ENCODE results near the gene TCERG1L. TPM values are rescaled to one million over a fixed set of nuclear protein-coding genes. Genes with fewer than 3 reads are reported as not detected.

The TCERG1L gene
- total RNA-seq, 2 experiments from 2014 or later: not detected

DNA sequence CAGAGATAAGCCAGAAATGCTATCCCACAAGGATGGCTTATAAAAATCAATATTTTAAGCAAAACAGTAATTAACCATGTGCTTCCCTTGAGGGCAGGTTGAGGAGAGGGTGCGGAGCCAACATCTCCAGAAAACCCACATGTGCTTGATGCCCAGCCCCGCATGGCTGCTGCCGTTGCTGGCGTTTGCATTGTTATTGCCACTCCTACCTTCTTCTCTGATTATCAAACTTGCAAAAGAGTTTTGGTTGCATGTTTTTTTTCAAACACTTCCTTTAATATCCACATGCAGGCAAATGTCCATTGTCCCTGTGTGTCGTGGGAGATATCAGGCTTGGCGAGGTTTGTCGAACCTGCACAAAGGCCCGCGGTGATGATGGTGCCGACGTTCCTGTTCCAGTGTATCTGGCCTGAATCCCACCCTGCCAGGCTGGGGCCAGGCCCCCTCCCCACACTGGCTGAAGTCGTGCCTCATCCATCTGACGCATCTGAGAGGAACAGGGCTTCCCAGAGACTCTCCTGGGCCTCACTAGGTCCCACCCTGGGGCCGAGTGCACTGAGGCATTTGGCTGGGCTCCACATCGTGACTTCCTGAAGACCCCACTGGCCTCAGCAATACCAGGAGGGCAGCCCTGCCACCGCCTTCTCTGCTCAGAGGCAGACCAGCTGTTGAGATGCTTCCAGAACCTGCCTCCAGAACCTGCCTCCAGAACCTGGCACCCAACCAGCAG lies 40.9 kb downstream of the TCERG1L start:
- Mint-ChIP-seq H3K27ac (no peak overlapping the region), H3K4me1 (ENCODE audit: low read depth) (no peaks in the 10 kb centered on the region), H3K9me3 (no peaks in the 10 kb centered on the region), H3K27me3 (no peaks in the 10 kb centered on the region), H3K4me3 (no peak overlapping the region), H3K36me3 (ENCODE audit: low read depth) (no peaks in the 10 kb centered on the region)
- TF ChIP-seq, protein P1, sequence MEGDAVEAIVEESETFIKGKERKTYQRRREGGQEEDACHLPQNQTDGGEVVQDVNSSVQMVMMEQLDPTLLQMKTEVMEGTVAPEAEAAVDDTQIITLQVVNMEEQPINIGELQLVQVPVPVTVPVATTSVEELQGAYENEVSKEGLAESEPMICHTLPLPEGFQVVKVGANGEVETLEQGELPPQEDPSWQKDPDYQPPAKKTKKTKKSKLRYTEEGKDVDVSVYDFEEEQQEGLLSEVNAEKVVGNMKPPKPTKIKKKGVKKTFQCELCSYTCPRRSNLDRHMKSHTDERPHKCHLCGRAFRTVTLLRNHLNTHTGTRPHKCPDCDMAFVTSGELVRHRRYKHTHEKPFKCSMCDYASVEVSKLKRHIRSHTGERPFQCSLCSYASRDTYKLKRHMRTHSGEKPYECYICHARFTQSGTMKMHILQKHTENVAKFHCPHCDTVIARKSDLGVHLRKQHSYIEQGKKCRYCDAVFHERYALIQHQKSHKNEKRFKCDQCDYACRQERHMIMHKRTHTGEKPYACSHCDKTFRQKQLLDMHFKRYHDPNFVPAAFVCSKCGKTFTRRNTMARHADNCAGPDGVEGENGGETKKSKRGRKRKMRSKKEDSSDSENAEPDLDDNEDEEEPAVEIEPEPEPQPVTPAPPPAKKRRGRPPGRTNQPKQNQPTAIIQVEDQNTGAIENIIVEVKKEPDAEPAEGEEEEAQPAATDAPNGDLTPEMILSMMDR (IDR thresholded peaks at IDR 0.05): no peak
- DNase-seq (no peak), ATAC-seq (no peak)
- ChIA-PET POLR2A (no interaction called here), CTCF (no interaction called here)
- intact Hi-C loops (cut with micrococcal nuclease): no loop called here

DNA sequence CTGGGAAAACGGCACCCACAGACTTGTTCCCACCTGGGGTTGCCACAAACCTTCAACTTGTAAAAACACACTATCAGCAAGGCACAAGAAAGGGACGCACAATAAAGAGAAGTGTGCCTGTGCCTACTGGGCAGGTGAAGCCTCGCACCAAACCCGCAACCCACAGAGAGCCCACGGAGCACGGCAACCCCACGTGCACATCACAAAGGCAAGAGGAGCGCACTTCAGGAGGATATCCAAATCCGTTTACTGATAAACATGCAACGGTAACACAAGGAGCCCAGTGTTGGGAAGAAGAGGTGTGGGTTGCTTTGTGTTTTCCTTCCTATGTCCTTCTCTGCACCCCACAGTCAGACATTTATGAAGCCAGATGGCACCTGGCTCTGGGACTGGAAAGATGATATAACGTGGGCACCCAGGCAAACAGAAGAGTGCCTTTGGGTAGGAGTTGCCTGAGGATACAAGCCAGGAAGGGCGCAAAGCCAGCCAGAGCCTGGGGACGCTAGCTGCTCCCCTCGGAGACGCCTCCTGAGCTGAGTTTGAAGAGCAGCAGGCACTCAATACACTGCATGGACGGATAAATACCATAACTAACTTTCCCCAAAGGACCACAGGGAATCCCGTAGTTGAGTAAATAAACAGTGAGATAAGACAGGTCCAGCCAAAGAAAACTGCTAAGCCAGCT lies 41.6 kb downstream of the TCERG1L start:
- no peaks in the 10 kb centered on the region for H3K9me3 Mint-ChIP-seq
- H3K4me1 Mint-ChIP-seq (ENCODE audit: low read depth): no peaks in the 10 kb centered on the region
- intact Hi-C loops (cut with micrococcal nuclease): no loop called here
- TF ChIP-seq, protein P1 (IDR thresholded peaks at IDR 0.05): no peak
- DNase-seq (no peak), ATAC-seq (no peak)
- H3K27ac Mint-ChIP-seq: no peak overlapping the region
- no peak overlapping the region for H3K4me3 Mint-ChIP-seq
- H3K27me3 Mint-ChIP-seq: no peaks in the 10 kb centered on the region
- POLR2A ChIA-PET: no interaction called here
- CTCF ChIA-PET: no interaction called here
- no peaks in the 10 kb centered on the region for H3K36me3 Mint-ChIP-seq (ENCODE audit: low read depth)

DNA sequence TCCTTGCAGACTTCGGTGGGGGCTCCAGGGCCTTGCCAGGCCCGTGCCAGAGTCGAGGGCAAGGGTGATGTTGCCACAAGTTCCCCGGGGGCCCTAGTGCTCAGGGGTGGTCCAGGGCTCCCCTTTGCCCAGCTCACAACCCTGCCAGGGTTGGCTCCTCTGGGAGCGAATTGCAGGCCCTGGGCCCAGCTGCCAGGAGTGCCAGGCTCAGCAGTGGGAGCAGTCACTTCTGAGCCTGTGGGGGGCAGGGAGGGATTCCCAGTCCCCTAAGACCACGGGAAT lies 43.8 kb downstream of the TCERG1L start:
- CTCF ChIA-PET: no interaction called here
- intact Hi-C loops (cut with micrococcal nuclease): no loop called here
- ATAC-seq: no peak

DNA sequence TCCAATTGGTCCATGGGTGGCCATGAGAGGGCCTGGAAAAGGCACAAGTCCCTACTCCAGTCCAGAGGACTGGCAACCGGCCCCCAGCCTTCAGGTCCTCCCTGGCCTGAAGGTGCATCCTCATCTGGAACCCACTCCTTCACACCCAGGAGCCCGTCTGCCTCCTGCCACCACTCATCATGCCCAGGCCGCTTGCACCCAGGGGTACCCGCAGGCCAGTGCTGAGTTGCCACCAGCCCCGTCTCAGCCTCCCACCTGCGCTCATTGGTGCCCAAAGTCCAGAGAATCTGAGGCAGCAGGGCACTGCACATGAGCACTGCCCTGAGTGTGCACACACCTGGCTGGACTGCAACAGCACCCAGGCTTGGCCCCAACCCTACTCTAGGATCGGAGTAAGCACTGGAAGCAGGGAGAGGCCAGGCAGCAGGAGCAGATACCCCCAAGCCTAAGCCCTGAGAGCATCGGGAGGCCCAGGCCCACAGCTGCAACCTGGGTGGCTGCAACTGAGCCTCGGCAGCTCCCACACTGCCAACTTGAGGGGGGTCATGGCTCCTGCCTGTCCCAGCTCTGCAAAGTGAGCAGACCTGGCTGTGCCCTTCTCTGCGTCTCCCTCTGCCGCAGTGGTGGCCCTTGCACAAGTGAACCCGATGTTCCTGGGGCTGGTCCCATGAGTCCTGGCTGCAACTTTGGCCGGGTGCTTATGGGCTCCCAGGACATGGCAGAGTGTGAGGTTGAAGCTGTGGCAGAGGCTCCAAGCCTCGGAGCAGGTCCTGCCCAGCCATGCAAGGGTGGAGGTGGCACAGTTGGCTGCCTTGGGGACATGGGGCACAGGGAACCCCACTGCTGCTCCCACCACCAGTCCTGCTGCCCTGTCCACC lies 44.3 kb downstream of the TCERG1L start:
- ATAC-seq: no peak
- Mint-ChIP-seq H3K36me3 (ENCODE audit: low read depth) (no peaks in the 10 kb centered on the region), H3K9me3 (no peaks in the 10 kb centered on the region), H3K27me3 (no peaks in the 10 kb centered on the region), H3K27ac (no peak overlapping the region), H3K4me3 (no peak overlapping the region), H3K4me1 (ENCODE audit: low read depth) (no peaks in the 10 kb centered on the region)
- POLR2A ChIA-PET: no interaction called here
- CTCF ChIA-PET: no interaction called here
- TF ChIP-seq, protein P1 (IDR thresholded peaks at IDR 0.05): no peak
- intact Hi-C loops (cut with micrococcal nuclease): no loop called here
- DNase-seq: no peak

More for the DNA sequence above, 43.8 kb downstream of the TCERG1L start:
- Mint-ChIP-seq H3K27ac (no peak overlapping the region), H3K27me3 (no peaks in the 10 kb centered on the region), H3K4me3 (no peak overlapping the region), H3K36me3 (ENCODE audit: low read depth) (no peaks in the 10 kb centered on the region), H3K9me3 (no peaks in the 10 kb centered on the region), H3K4me1 (ENCODE audit: low read depth) (no peaks in the 10 kb centered on the region)
- TF ChIP-seq, protein P1 (IDR thresholded peaks at IDR 0.05): no peak
- DNase-seq: no peak
- POLR2A ChIA-PET: no interaction called here
